LHCN-M2 (cell line): ENCODE data around the gene CCDC120. TPM values are rescaled to one million over a fixed set of nuclear protein-coding genes. Genes with fewer than 3 reads are reported as not detected.

Experiments
- DNase-seq: peaks from one replicate; pipeline ENCODE4 v3.0.0-alpha.2; 2012; ENCODE audit warnings: low read depth
- polyA plus RNA-seq: library from polyadenylated mRNA; unstranded; fragments of >200 nt; gene quantifications from one replicate; pipeline ENCODE4 v1.2.1, GENCODE V29; 2012; ENCODE audit warnings: missing spikeins
- total RNA-seq: library from RNA; depleted of rRNA; stranded (reverse); fragments of >200 nt; gene quantifications from 2 replicates; pipeline ENCODE4 v1.2.3, GENCODE V29; 2014; rRNA removed

CCDC120 gene
- not detected in 2 replicates for total RNA-seq
- polyA plus RNA-seq: 0.02 TPM

GRCh38 chrX:49058794-49059193 lies at the start of gene CCDC120:
CCDC120 (plus strand) TSS chrX:49058999; CDS start chrX:49062042, 3,043 bp downstream.
- DNase-seq: no peak

GRCh38 chrX:49019050-49019449 lies 39.7 kb upstream of the CCDC120 start:
- DNase-seq: no peak

GRCh38 chrX:49019599-49020249 lies 39.1 kb upstream of the CCDC120 start:
- DNase-seq: no peak

- no peak for DNase-seq
Measured at GRCh38 chrX:49029876-49030275, 28.9 kb upstream of the CCDC120 start.

GRCh38 chrX:49030283-49030682 lies 28.5 kb upstream of the CCDC120 start:
- DNase-seq: no peak

GRCh38 chrX:49037883-49038475 lies 20.8 kb upstream of the CCDC120 start:
- DNase-seq: peak; percentile 37

GRCh38 chrX:49039598-49040375 lies 19.0 kb upstream of the CCDC120 start:
- DNase-seq: peak; percentile 91

DNA sequence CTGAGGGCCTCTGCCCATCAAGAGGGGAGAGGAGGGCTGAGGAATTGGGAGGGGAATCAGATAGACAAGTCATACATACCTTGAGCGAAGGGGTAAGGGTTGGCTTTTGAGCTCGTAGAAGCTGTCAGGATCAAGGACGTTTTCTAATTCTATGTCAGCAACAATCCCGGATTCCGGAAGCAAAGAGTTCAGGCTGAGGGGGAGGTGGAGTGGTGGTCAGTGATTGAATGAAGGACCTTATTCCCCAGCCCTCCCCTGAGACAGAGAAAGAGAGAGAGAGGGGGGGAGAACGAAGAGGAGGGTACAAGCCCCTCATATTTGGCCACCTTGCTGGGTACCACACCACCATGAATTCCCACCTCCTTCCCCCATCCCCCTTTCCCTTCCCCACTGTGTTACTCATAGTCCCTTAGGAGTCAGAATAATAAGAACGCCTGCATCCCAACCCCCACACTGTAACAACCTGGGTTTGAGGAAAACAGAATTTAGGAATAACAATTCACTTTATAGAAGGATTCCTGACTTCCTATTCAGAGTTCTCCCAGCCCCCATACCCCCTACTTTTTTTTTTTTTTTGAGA lies 18.3 kb upstream of the CCDC120 start:
- DNase-seq: no peak

DNA sequence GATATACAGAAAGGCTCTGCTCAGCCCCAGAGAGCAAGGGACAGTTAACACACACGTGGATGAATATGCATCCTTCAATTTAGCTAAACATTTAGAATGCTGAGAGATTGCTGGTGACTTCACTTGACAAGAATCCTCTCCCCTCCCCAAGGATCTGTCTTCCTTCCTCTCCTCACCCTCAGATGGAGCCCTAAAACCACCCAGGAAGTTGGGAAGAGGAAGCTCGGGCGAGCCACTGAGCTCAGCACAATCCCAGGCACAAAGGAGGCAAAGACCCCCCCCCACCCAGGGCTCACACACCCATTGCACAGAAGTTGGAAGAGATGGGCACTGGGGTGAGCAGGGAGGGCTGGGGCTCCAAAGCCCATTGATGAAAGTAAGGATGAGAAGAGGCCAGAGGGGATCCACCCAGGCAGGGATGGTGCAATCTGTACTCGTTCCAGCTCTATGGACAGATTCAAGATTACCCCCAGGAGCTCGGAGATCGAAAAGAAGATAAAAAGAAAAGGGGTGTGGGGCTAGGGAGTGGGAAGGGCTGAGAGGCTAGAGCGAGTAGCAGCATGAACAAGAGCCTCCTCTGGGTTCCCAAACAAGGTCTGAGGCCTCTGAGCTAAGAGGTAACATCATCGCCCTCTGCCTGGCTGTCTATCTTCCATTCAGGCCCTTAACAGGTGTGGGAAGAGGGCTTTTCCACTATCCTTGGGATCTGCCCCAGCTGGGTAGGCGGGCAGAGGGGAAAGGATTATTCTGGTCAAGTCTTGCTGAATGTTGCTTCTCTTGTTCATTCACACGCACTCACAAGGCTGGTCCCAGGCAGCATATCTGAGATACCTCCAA lies 16.8 kb upstream of the CCDC120 start:
- peak; percentile 55 for DNase-seq

GRCh38 chrX:49042581-49043219 lies 16.1 kb upstream of the CCDC120 start:
- no peak for DNase-seq

- DNase-seq: peak; percentile 98
Measured at GRCh38 chrX:49043220-49043986, 15.4 kb upstream of the CCDC120 start, which contains the start of gene TFE3. TFE3 (minus strand) TSS chrX:49043357; CDS start chrX:49043226, 131 bp downstream.

- DNase-seq: no peak
Measured at GRCh38 chrX:49043987-49044281, 14.9 kb upstream of the CCDC120 start.

GRCh38 chrX:49053223-49054072 lies 5.4 kb upstream of the CCDC120 start:
- no peak for DNase-seq

- DNase-seq: no peak
Measured at GRCh38 chrX:49054073-49054762, 4.6 kb upstream of the CCDC120 start.

GRCh38 chrX:49059201-49059600 lies 402 bp downstream of the CCDC120 start:
- DNase-seq: no peak

- no peak for DNase-seq
Measured at GRCh38 chrX:49059681-49060085, 884 bp downstream of the CCDC120 start.

DNA sequence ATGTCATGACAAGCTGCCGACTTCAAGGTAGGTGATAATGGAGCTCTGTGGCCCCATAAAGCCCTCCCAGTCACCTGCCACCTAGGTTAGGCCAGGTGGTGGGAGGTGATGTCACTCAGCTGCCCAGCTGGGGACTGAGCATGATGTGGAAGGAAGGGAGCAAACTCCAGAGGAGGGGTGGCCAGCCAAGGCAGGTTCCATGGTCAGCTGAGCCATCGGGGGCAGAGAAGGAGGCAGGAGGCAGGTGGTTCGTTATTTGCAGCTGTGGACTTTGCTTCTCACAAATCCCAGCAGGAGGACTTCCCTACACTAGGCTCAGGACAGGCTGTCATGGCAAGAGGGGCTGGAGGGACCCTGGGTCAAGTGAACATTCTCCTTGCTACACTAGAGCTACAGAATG lies 2.1 kb downstream of the CCDC120 start:
- no peak for DNase-seq

- DNase-seq: no peak
Measured at GRCh38 chrX:49061490-49061889, 2.7 kb downstream of the CCDC120 start.

- no peak for DNase-seq
Measured at GRCh38 chrX:49061916-49062315, 3.1 kb downstream of the CCDC120 start.
